B cell (primary cell): ENCODE measurements around the gene LGI2. TPM values are rescaled to one million over a fixed set of nuclear protein-coding genes. Genes with fewer than 3 reads are reported as not detected.

Experiments
- ATAC-seq: fragments of 200-7000 bp; cut with Tn5 transposase; one replicate; pipeline ENCODE4 v1.10.0; 2021; ENCODE audit warnings: low read depth, mild to moderate bottlenecking, moderate number of reproducible peaks, moderate library complexity
- CTCF ChIA-PET: fragments of 350-600 bp; sonication (Branson Sonifier 250); formaldehyde crosslinking; loops from one replicate; lab custom pipeline; 2021; ENCODE audit warnings: antibody characterized with exemption, inconsistent platforms; lab: Charles Lee
- POLR2A ChIA-PET: fragments of 350-600 bp; sonication (Branson Sonifier 250); formaldehyde crosslinking; loops from one replicate; lab custom pipeline; 2021; ENCODE audit warnings: antibody characterized with exemption; lab: Charles Lee
- DNase-seq: peaks from one replicate; pipeline ENCODE4 v3.0.0; 2013
- H2AFZ ChIP-seq: 2 replicates; pipeline ENCODE4 v1.6.1; 2012; ENCODE audit warnings: mild to moderate bottlenecking, low read depth, low read length; ENCODE audit not compliant: insufficient read depth, poor library complexity, severe bottlenecking
- H3K27ac ChIP-seq, 2 donors: 1 replicate in 1 of 2; 2 replicates in 1 of 2; pipeline ENCODE4 v1.5.1; 2012 to 2013; ENCODE audit warnings: low read length in 2 of 2, mild to moderate bottlenecking in 2 of 2, moderate library complexity in 1 of 2
- H3K27me3 ChIP-seq, 4 experiments: fragments of 200-600 bp in 1 of 4; sonication (generic) in 1 of 4; replicated peaks in 1 of 4; 1 replicate in 2 of 4; 2 replicates in 2 of 4; pipeline versions ENCODE4 v1.6.1 to v1.7.0; 2013 to 2016; ENCODE audit warnings: low read length in 3 of 4, mild to moderate bottlenecking in 2 of 4, mixed read lengths in 1 of 4, moderate library complexity in 1 of 4; ENCODE audit not compliant: insufficient read depth in 4 of 4, control insufficient read depth in 3 of 4; ENCODE audit errors: control extremely low read depth in 1 of 4
- H3K36me3 ChIP-seq, 2 experiments: replicated peaks in 1 of 2; 1 replicate in 1 of 2; 2 replicates in 1 of 2; pipeline versions ENCODE4 v1.6.1 to v1.7.1; 2013; ENCODE audit warnings: low read length in 1 of 2; ENCODE audit not compliant: insufficient read depth in 2 of 2, control insufficient read depth in 1 of 2; ENCODE audit errors: control extremely low read depth in 1 of 2, extremely low read depth in 1 of 2
- H3K4me1 ChIP-seq, 2 donors: fragments of 200-600 bp in 1 of 2; sonication (generic) in 1 of 2; 1 replicate in 1 of 2; 2 replicates in 1 of 2; pipeline versions ENCODE4 v1.5.1 to v1.6.1; 2013 to 2017; ENCODE audit warnings: low read length in 2 of 2; ENCODE audit not compliant: control insufficient read depth in 2 of 2, insufficient read depth in 2 of 2
- H3K4me2 ChIP-seq: replicated peaks from 2 replicates; pipeline ENCODE3; 2012; ENCODE audit warnings: mild to moderate bottlenecking, low read depth, low read length; ENCODE audit not compliant: poor library complexity, severe bottlenecking
- H3K4me3 ChIP-seq, 5 experiments: fragments of 200-600 bp in 1 of 5; sonication (generic) in 1 of 5; 1 replicate in 3 of 5; 2 replicates in 2 of 5; pipeline versions ENCODE4 v1.5.1 to v1.7.0; 2011 to 2016; ENCODE audit warnings: low read length in 4 of 5, mild to moderate bottlenecking in 4 of 5, low read depth in 2 of 5, control low read depth in 1 of 5, moderate library complexity in 1 of 5; ENCODE audit not compliant: insufficient read depth in 1 of 5; ENCODE audit errors: control extremely low read depth in 1 of 5, extremely low read depth in 1 of 5
- H3K79me2 ChIP-seq: fragments of 200-600 bp; sonication (generic); one replicate; pipeline ENCODE4 v1.6.0; 2016; ENCODE audit warnings: low read length; ENCODE audit not compliant: control insufficient read depth, insufficient read depth
- H3K9ac ChIP-seq: fragments of 200-600 bp; sonication (generic); 2 replicates; pipeline ENCODE4 v1.6.1; 2017; ENCODE audit warnings: mild to moderate bottlenecking, low read length, moderate library complexity
- H3K9me3 ChIP-seq, 3 donors: one replicate each; pipeline versions ENCODE4 v1.6.1 to v1.7.1; 2013; ENCODE audit warnings: low read length in 2 of 3; ENCODE audit not compliant: control insufficient read depth in 2 of 3, insufficient read depth in 1 of 3; ENCODE audit errors: control extremely low read depth in 1 of 3
- H4K20me1 ChIP-seq: 2 replicates; pipeline ENCODE4 v1.6.0; 2012; ENCODE audit warnings: mild to moderate bottlenecking, low read length; ENCODE audit not compliant: insufficient read depth, control insufficient read depth, poor library complexity, severe bottlenecking
- H3K27ac Mint-ChIP-seq: one replicate; pipeline ENCODE4 v1.8.0; 2021; ENCODE audit warnings: mixed read lengths
- H3K27me3 Mint-ChIP-seq: one replicate; pipeline ENCODE4 v1.8.0; 2021; ENCODE audit warnings: mixed read lengths
- H3K4me1 Mint-ChIP-seq: one replicate; pipeline ENCODE4 v1.8.0; 2021; ENCODE audit warnings: mixed read lengths
- H3K4me3 Mint-ChIP-seq: one replicate; pipeline ENCODE4 v1.8.0; 2021; ENCODE audit warnings: mixed read lengths
- H3K9me3 Mint-ChIP-seq: one replicate; pipeline ENCODE4 v1.8.0; 2022; ENCODE audit warnings: mixed read lengths; ENCODE audit not compliant: insufficient read depth
- EZH2 ChIP-seq: IDR thresholded peaks from 2 replicates; pipeline ENCODE4 v1.6.1; 2012; ENCODE audit warnings: borderline replicate concordance, low read depth, mild to moderate bottlenecking, moderate library complexity, low read length; ENCODE audit not compliant: insufficient read depth, poor library complexity, severe bottlenecking
- WGBS: methylation state at CpG from one replicate; pipeline ENCODE4 v1.1.5; 2013; ENCODE audit warnings: missing lambda C conversion rate; ENCODE audit not compliant: insufficient coverage; 5-methylcytosine and 5-hydroxymethylcytosine counted together
- intact Hi-C: fragments of 100-400 bp; cut with micrococcal nuclease; formaldehyde crosslinking; loops from one replicate; pipeline ENCODE4 v1.10.0; 2022
- polyA plus RNA-seq: library from polyadenylated mRNA; depleted of rRNA; stranded (reverse); fragments of >200 nt; gene quantifications from 2 replicates; pipeline ENCODE4 v1.2.3, GENCODE V29; 2012
- total RNA-seq, 2 donors: library from RNA; stranded (reverse); fragments of 120-200 nt in 1 of 2; gene quantifications; 1 replicate in 1 of 2; 2 replicates in 1 of 2; pipeline versions ENCODE4 v1.2.3 to v1.2.4, GENCODE V29; 2013 to 2022
- TF ChIP-seq, protein P1 (sequence below): fragments of 200-600 bp; IDR thresholded peaks from one replicate; pipeline ENCODE4 v1.8.0; 2022; ENCODE audit warnings: antibody characterized with exemption, mild to moderate bottlenecking

LGI2 gene
- total and polyA plus RNA-seq, 2 donors (not counting 1 experiment from before 2014, with no cell fraction given): not detected

DNA sequence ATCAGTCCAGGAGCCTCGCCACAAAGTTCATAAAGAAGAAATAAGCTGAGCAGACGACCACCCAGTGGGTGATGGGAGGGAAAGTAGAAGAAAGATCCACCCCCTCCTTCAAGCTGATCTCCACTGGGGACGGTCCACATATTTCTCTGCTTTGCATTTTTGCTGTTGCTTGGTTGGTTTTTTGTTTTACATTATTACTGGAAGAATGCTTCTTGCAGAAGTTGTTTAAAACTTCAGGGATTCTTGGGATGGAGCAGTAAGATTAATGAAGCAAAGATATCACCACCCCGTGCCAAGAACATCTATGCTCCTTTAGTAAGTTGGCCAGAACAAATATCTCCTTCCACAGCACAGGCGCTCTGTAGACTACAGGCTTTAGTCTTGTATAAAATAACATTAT, 30.1 kb downstream of the LGI2 start:
- DNase-seq (no peak), ATAC-seq (no peak)
- no CpG with 5 or more reads among the region's 5 CpGs for WGBS
- Histone ChIP-seq H3K27ac (no peak overlapping the region), H3K4me1 (peaks cover 0 to 3% of the 10 kb centered on the region in 2 donors), H3K4me2 (no peak overlapping the region), H3K79me2 (no peaks in the 10 kb centered on the region), H3K9me3 (no peaks in the 10 kb centered on the region), H2AFZ (no peak overlapping the region), H3K27me3 (peaks cover 0 to 4% (median 2%) of the 10 kb centered on the region in 4 experiments), H3K9ac (no peak overlapping the region), H3K36me3 (no peaks in the 10 kb centered on the region), H3K4me3 (no peak overlapping the region), H4K20me1 (no peaks in the 10 kb centered on the region)
- ChIA-PET CTCF (interaction anchor here (1.0 kb wide), 1 partner anchor 23 kb away, joined by 4 read pairs; no protein-coding TSS in a partner anchor), POLR2A (no interaction called here)
- no peak for TF ChIP-seq EZH2
- TF ChIP-seq, protein P1, sequence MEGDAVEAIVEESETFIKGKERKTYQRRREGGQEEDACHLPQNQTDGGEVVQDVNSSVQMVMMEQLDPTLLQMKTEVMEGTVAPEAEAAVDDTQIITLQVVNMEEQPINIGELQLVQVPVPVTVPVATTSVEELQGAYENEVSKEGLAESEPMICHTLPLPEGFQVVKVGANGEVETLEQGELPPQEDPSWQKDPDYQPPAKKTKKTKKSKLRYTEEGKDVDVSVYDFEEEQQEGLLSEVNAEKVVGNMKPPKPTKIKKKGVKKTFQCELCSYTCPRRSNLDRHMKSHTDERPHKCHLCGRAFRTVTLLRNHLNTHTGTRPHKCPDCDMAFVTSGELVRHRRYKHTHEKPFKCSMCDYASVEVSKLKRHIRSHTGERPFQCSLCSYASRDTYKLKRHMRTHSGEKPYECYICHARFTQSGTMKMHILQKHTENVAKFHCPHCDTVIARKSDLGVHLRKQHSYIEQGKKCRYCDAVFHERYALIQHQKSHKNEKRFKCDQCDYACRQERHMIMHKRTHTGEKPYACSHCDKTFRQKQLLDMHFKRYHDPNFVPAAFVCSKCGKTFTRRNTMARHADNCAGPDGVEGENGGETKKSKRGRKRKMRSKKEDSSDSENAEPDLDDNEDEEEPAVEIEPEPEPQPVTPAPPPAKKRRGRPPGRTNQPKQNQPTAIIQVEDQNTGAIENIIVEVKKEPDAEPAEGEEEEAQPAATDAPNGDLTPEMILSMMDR: no peak
- no peaks in the 10 kb centered on the region for H3K9me3 Mint-ChIP-seq
- intact Hi-C loops: no loop called here
- H3K27me3 Mint-ChIP-seq: peaks cover 6% of the 10 kb centered on the region
- H3K27ac Mint-ChIP-seq: no peak overlapping the region
- no peak overlapping the region for H3K4me3 Mint-ChIP-seq
- peaks cover 7% of the 10 kb centered on the region for H3K4me1 Mint-ChIP-seq

DNA sequence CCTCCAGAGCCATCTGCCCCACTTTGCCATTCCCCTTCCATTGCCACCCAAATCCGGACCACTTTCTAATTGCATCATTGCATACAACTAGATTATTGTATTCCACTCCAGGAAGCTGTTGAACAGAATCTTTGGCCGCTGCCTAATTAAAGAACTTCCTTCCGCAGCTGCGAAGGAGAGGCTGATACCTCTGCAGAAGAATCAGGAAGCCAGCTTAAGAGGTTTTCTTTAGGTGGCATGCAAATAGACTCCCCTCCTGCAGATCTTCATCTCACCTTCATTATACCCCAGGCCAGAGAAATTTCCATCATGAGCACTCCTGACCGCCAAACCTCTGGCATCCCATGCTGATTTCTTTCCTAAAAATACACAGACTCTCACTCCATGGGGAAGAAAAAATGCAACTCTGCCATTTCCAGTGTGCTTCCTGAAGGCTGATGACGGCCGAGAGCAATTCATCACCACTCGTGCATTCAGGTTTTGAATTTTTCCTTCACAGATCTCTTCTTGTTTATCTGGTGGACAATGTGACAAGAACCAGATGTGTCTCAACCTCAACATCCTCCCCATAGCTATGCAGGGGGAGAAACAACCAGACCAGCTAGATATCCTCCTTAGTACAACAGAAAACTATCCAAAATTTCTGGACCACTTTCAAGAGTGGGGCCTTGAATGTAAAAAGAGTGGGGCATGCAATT, 31.2 kb downstream of the LGI2 start:
- H3K9me3 Mint-ChIP-seq: no peaks in the 10 kb centered on the region
- Histone ChIP-seq H3K79me2 (no peaks in the 10 kb centered on the region), H3K9ac (no peak overlapping the region), H3K4me2 (no peak overlapping the region), H3K4me1 (peaks cover 0 to 3% of the 10 kb centered on the region in 2 donors), H3K27ac (no peak overlapping the region), H3K4me3 (no peak overlapping the region), H3K36me3 (no peaks in the 10 kb centered on the region), H2AFZ (no peak overlapping the region), H3K27me3 (peaks cover 0 to 4% (median 2%) of the 10 kb centered on the region in 4 experiments), H4K20me1 (no peaks in the 10 kb centered on the region), H3K9me3 (no peaks in the 10 kb centered on the region)
- DNase-seq (no peak), ATAC-seq (no peak)
- TF ChIP-seq, protein P1: no peak
- no peak for TF ChIP-seq EZH2
- intact Hi-C loops: no loop called here
- POLR2A ChIA-PET: no interaction called here
- WGBS: 0% methylated on average over 2 of the region's 8 CpGs
- CTCF ChIA-PET: interaction anchor here (1.0 kb wide), 1 partner anchor 22 kb away, joined by 4 read pairs; no protein-coding TSS in a partner anchor
- no peak overlapping the region for H3K27ac Mint-ChIP-seq
- H3K27me3 Mint-ChIP-seq: peaks cover 6% of the 10 kb centered on the region
- H3K4me3 Mint-ChIP-seq: no peak overlapping the region
- H3K4me1 Mint-ChIP-seq: peaks cover 7% of the 10 kb centered on the region
